A549 (cell line): ENCODE data around the gene APCDD1L. TPM values are rescaled to one million over a fixed set of nuclear protein-coding genes. Genes with fewer than 3 reads are reported as not detected.

Source experiments
- ATAC-seq, 2 experiments: fragments of 200-7000 bp in 1 of 2; fragments of >200 bp in 1 of 2; cut with Nextera tagmentation in 1 of 2; cut with Tn5 transposase in 1 of 2; 3 replicates each; pipeline versions ENCODE4 v1.8.0 to v1.9.1; 2018 to 2020; ENCODE audit warnings: mild to moderate bottlenecking in 1 of 2, moderate library complexity in 1 of 2
- CTCF ChIA-PET: fragments of 300-600 bp; sonication (Branson Sonifier 250); formaldehyde crosslinking; extraction: SDS; loops from one replicate; lab custom pipeline; 2021; ENCODE audit warnings: antibody characterized with exemption, inconsistent platforms; lab: Yijun Ruan, JAX
- POLR2A ChIA-PET: fragments of 350-600 bp; formaldehyde crosslinking; extraction: SDS; loops from one replicate; lab custom pipeline; 2021; ENCODE audit warnings: antibody characterized with exemption, inconsistent platforms; lab: Yijun Ruan, JAX
- DNase-seq, 2 experiments: peaks; one replicate each; pipeline versions ENCODE4 v3.0.0 to v3.0.0-alpha.2; 2011 to 2016; ENCODE audit warnings: low read depth in 1 of 2, low spot score in 1 of 2
- FAIRE-seq: peaks from 2 replicates; lab custom pipeline; 2011; peaks lifted over from hg19 to GRCh38; lab: Jason Lieb, UNC
- H3K27ac ChIP-seq, 2 experiments: fragments of >200 bp; sonication (Bioruptor Twin); formaldehyde crosslinking; 3 replicates each; pipeline ENCODE4 v1.5.1; 2016 to 2017
- H3K4me1 ChIP-seq: fragments of >200 bp; sonication (Bioruptor Twin); formaldehyde crosslinking; 3 replicates; pipeline ENCODE4 v1.6.1; 2016
- H3K4me2 ChIP-seq: fragments of >200 bp; sonication (Bioruptor Twin); formaldehyde crosslinking; 3 replicates; pipeline ENCODE4 v1.6.1; 2016
- H3K4me3 ChIP-seq: fragments of >200 bp; sonication (Bioruptor Twin); formaldehyde crosslinking; 3 replicates; pipeline ENCODE4 v1.5.1; 2016
- H3K9me3 ChIP-seq: fragments of >200 bp; sonication (Bioruptor Twin); formaldehyde crosslinking; 3 replicates; pipeline ENCODE4 v1.6.1; 2016
- BHLHE40 ChIP-seq: IDR thresholded peaks from 2 replicates; pipeline ENCODE4 v1.6.1; 2012; ENCODE audit warnings: low read depth, low read length, inconsistent platforms
- CBX2 ChIP-seq: fragments of 200-600 bp; sonication (generic); IDR thresholded peaks from 2 replicates; pipeline ENCODE4 v1.6.1; 2016; ENCODE audit warnings: low read depth, mild to moderate bottlenecking, borderline replicate concordance
- CEBPB ChIP-seq, 2 experiments: fragments of >200 bp in 1 of 2; sonication (Bioruptor Twin) in 1 of 2; formaldehyde crosslinking in 1 of 2; IDR thresholded peaks; 2 replicates each; pipeline ENCODE4 v1.6.1; 2012 to 2016
- CHD2 ChIP-seq: fragments of 150-350 bp; IDR thresholded peaks from 2 replicates; pipeline ENCODE4 v1.6.1; 2014; ENCODE audit warnings: low read length; ENCODE audit not compliant: partially characterized antibody
- CHD4 ChIP-seq: fragments of 200-600 bp; sonication (generic); IDR thresholded peaks from 2 replicates; pipeline ENCODE4 v1.6.1; 2016; ENCODE audit warnings: antibody characterized with exemption, mild to moderate bottlenecking, borderline replicate concordance
- E2F6 ChIP-seq: IDR thresholded peaks from 2 replicates; pipeline ENCODE4 v1.6.1; 2012; ENCODE audit warnings: low read depth, borderline replicate concordance
- EHF ChIP-seq: fragments of 250-450 bp; sonication (Bioruptor Pico); IDR thresholded peaks from 2 replicates; pipeline ENCODE4 v1.5.0; 2020; ENCODE audit warnings: mild to moderate bottlenecking
- EP300 ChIP-seq, 2 experiments: fragments of >200 bp; sonication (Bioruptor Twin); formaldehyde crosslinking; IDR thresholded peaks; 2 replicates in 1 of 2; 3 replicates in 1 of 2; pipeline ENCODE4 v1.6.1; 2016 to 2017
- ESRRA ChIP-seq: fragments of 150-350 bp; IDR thresholded peaks from 2 replicates; pipeline ENCODE4 v1.6.1; 2014; ENCODE audit warnings: mild to moderate bottlenecking, low read length, borderline replicate concordance
- FOSB ChIP-seq: fragments of 250-450 bp; sonication (Bioruptor Pico); IDR thresholded peaks from 2 replicates; pipeline ENCODE4 v1.5.0; 2020; ENCODE audit warnings: mild to moderate bottlenecking, moderate library complexity
- FOSL2 ChIP-seq, 2 experiments: fragments of 450-650 bp in 1 of 2; fragments of >200 bp in 1 of 2; sonication (Bioruptor Twin) in 1 of 2; formaldehyde crosslinking; IDR thresholded peaks; 2 replicates each; pipeline versions ENCODE4 v1.5.0 to v1.6.1; 2016 to 2020; ENCODE audit warnings: mild to moderate bottlenecking in 1 of 2, moderate library complexity in 1 of 2
- FOXS1 ChIP-seq: fragments of 250-450 bp; sonication (Bioruptor Pico); IDR thresholded peaks from 2 replicates; pipeline ENCODE4 v1.5.0; 2020; ENCODE audit warnings: mild to moderate bottlenecking, moderate library complexity
- HDAC2 ChIP-seq: fragments of 200-600 bp; sonication (generic); IDR thresholded peaks from 2 replicates; pipeline ENCODE4 v1.6.1; 2016
- HOXA7 ChIP-seq: fragments of 250-450 bp; sonication (Bioruptor Pico); IDR thresholded peaks from 2 replicates; pipeline ENCODE4 v1.5.0; 2020; ENCODE audit warnings: mild to moderate bottlenecking, moderate library complexity
- HOXB13 ChIP-seq: fragments of 250-450 bp; sonication (Bioruptor Pico); IDR thresholded peaks from 2 replicates; pipeline ENCODE4 v1.5.0; 2020; ENCODE audit warnings: low read depth, mild to moderate bottlenecking, moderate library complexity
- HOXB5 ChIP-seq: fragments of 250-450 bp; sonication (Bioruptor Pico); IDR thresholded peaks from 2 replicates; pipeline ENCODE4 v1.5.0; 2020; ENCODE audit warnings: mild to moderate bottlenecking, moderate library complexity
- JUN ChIP-seq, 2 experiments: fragments of >200 bp; sonication (Bioruptor Twin); formaldehyde crosslinking; IDR thresholded peaks; 2 replicates in 1 of 2; 3 replicates in 1 of 2; pipeline ENCODE4 v1.6.1; 2016 to 2017
- JUNB ChIP-seq: fragments of >200 bp; sonication (Bioruptor Twin); formaldehyde crosslinking; IDR thresholded peaks from 2 replicates; pipeline ENCODE4 v1.6.1; 2016
- KDM1A ChIP-seq: fragments of 200-600 bp; sonication (generic); IDR thresholded peaks from 2 replicates; pipeline ENCODE4 v1.6.1; 2016; ENCODE audit warnings: low read depth, mild to moderate bottlenecking
- KDM5A ChIP-seq: fragments of 200-600 bp; sonication (generic); IDR thresholded peaks from 2 replicates; pipeline ENCODE4 v1.6.1; 2016; ENCODE audit warnings: antibody characterized with exemption, mild to moderate bottlenecking
- MAZ ChIP-seq: fragments of 150-350 bp; IDR thresholded peaks from 2 replicates; pipeline ENCODE4 v1.6.1; 2014; ENCODE audit warnings: antibody characterized with exemption, low read depth, low read length, borderline replicate concordance
- NFE2L2 ChIP-seq: fragments of 150-350 bp; conservative IDR thresholded peaks from 2 replicates; pipeline ENCODE4 v1.6.1; 2014; ENCODE audit warnings: low read length
- NPAS2 ChIP-seq: fragments of 250-450 bp; sonication (Bioruptor Pico); IDR thresholded peaks from 2 replicates; pipeline ENCODE4 v1.8.0; 2022; ENCODE audit warnings: mild to moderate bottlenecking, moderate library complexity, borderline replicate concordance
- NR3C1 ChIP-seq: fragments of >200 bp; sonication (Bioruptor Twin); formaldehyde crosslinking; IDR thresholded peaks from 3 replicates; pipeline ENCODE4 v1.6.1; 2017
- POLR2A ChIP-seq: IDR thresholded peaks from 2 replicates; pipeline ENCODE4 v1.6.1; 2012; ENCODE audit warnings: mild to moderate bottlenecking, low read length
- RARB ChIP-seq: fragments of 250-450 bp; sonication (Bioruptor Pico); IDR thresholded peaks from 2 replicates; pipeline ENCODE4 v1.8.0; 2021; ENCODE audit warnings: mild to moderate bottlenecking, moderate library complexity
- RCOR1 ChIP-seq: fragments of 150-350 bp; IDR thresholded peaks from 2 replicates; pipeline ENCODE4 v1.6.1; 2014; ENCODE audit warnings: antibody characterized with exemption, low read length, low read depth
- SMC3 ChIP-seq: fragments of >200 bp; sonication (Bioruptor Twin); formaldehyde crosslinking; IDR thresholded peaks from 3 replicates; pipeline ENCODE4 v1.6.1; 2018; ENCODE audit warnings: inconsistent platforms
- SREBF2 ChIP-seq: fragments of 450-650 bp; IDR thresholded peaks from 2 replicates; pipeline ENCODE4 v1.6.1; 2014; ENCODE audit warnings: mild to moderate bottlenecking, moderate library complexity
- TP53 ChIP-seq: fragments of 250-450 bp; sonication (Bioruptor Pico); IDR thresholded peaks from 2 replicates; pipeline ENCODE4 v1.5.0; 2021; ENCODE audit warnings: mild to moderate bottlenecking, moderate library complexity
- ZC3H11A ChIP-seq: fragments of 450-650 bp; IDR thresholded peaks from 2 replicates; pipeline ENCODE4 v1.6.1; 2014; ENCODE audit warnings: antibody characterized with exemption, mild to moderate bottlenecking
- ZSCAN20 ChIP-seq: fragments of 250-450 bp; sonication (Bioruptor Pico); IDR thresholded peaks from 2 replicates; pipeline ENCODE4 v1.8.0; 2022; ENCODE audit warnings: mild to moderate bottlenecking, moderate library complexity
- WGBS: methylation state at CpG from one replicate; pipeline ENCODE4 v1.1.6; 2017; ENCODE audit errors: missing lambda C conversion rate; 5-methylcytosine and 5-hydroxymethylcytosine counted together
- polyA plus RNA-seq, 4 experiments: library from polyadenylated mRNA; depleted of rRNA in 3 of 4; stranded (reverse); fragments of >200 nt; fragmentation: RNase III in 1 of 4; extraction: RNeasy Plus Mini Kit Qiagen cat#74134 plus additional on column Dnase treatment in 1 of 4; gene quantifications; 2 replicates in 3 of 4; 3 replicates in 1 of 4; pipeline ENCODE4 v1.2.3, GENCODE V29; 2011 to 2017
- TF ChIP-seq, protein P1 (sequence below): fragments of 450-650 bp; IDR thresholded peaks from 2 replicates; pipeline ENCODE4 v1.6.1; 2014; ENCODE audit warnings: antibody characterized with exemption

The APCDD1L gene
- polyA plus RNA-seq, 2 of the 4 experiments (the other 2 are of a cell fraction), result not detected

- Histone ChIP-seq H3K27ac (no peak overlapping the region), H3K4me3 (no peak overlapping the region), H3K9me3 (no peaks in the 10 kb centered on the region), H3K4me2 (no peak overlapping the region), H3K4me1 (peaks cover 30% of the 10 kb centered on the region)
- FAIRE-seq, result no peak
- ChIA-PET CTCF (interaction anchor here (0.6 to 2.9 kb wide), 6 partner anchors 9 to 197 kb away, joined by 3 to 12 read pairs (median 3); no protein-coding TSS in a partner anchor), POLR2A (no interaction called here)
- ATAC-seq, result no peak
- WGBS, result 90% methylated on average over 2 of the region's 2 CpGs
- no peak for TF ChIP-seq RARB (CRISPR knock-in tag)
- TF ChIP-seq NPAS2, result no peak
- TF ChIP-seq CHD4, result no peak
- TF ChIP-seq, protein P1, sequence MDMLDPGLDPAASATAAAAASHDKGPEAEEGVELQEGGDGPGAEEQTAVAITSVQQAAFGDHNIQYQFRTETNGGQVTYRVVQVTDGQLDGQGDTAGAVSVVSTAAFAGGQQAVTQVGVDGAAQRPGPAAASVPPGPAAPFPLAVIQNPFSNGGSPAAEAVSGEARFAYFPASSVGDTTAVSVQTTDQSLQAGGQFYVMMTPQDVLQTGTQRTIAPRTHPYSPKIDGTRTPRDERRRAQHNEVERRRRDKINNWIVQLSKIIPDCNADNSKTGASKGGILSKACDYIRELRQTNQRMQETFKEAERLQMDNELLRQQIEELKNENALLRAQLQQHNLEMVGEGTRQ, result no peak
- TF ChIP-seq KDM5A, result no peak
- TF ChIP-seq NFE2L2, result no peak
- no peak for TF ChIP-seq KDM1A
- no peak for TF ChIP-seq HOXB13 (CRISPR knock-in tag)
- no peak for TF ChIP-seq EHF (CRISPR knock-in tag)
- TF ChIP-seq FOSL2 (IDR thresholded peaks at IDR 0.05), result no peak
- no peak for TF ChIP-seq FOSL2 (CRISPR knock-in tag; IDR thresholded peaks at IDR 0.05)
- TF ChIP-seq HDAC2, result no peak
- TF ChIP-seq ZSCAN20 (CRISPR knock-in tag), result no peak
- TF ChIP-seq CBX2, result no peak
- TF ChIP-seq FOXS1, result no peak
- TF ChIP-seq TP53, result no peak
- no peak for TF ChIP-seq ESRRA
- no peak for TF ChIP-seq NR3C1
- no peak for DNase-seq
Observed at GRCh38 chr20:58433029-58433647, 82.1 kb downstream of the APCDD1L start.

DNA sequence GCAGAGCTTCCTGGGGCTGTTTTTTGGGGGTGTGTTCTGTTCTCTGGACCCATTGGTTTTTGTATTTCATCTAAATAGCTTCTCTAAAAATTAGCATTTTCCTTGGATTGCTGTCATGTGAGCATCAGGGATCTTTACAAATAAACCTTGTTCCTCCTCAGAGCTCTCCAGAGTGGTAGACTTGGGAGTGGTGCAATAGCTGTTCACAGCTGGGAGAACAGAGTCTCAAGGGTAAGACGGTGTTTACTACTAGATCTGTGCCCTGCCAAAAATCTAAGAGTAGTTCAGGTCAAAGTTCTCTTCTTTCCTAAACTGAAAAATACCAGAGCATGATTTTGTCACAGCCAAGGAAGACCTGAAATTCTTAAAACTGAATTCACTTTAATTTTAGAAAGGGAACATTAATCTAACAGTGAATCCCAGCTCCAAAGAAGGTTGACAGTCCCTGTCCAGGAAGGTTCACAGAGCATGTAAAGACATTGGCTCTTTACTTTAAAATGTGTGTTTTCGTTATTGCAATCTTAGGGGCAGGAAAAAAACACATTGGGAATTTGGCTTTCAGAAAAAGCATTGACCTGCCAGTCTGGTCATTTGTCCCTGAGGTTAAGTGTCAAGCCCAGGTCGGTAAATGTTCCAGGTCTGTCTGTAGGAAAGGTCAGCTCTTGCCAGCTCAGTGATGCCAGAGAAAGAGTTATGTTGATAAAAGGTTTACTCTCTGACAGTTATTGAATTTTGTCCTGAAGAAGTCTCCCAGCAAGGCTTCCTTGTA, 82.8 kb downstream of the APCDD1L start:
- no peak for ATAC-seq
- no peak for TF ChIP-seq FOSL2 (IDR thresholded peaks at IDR 0.05)
- no peak for TF ChIP-seq FOSL2 (CRISPR knock-in tag; IDR thresholded peaks at IDR 0.05)
- no peak for TF ChIP-seq MAZ
- TF ChIP-seq BHLHE40, result no peak
- TF ChIP-seq CEBPB (IDR thresholded peaks at IDR 0.05), result no peak
- no peak for TF ChIP-seq NPAS2
- no peak for TF ChIP-seq KDM5A
- TF ChIP-seq, all 56 proteins: peak for 0
- WGBS, result 96% methylated on average over 3 of the region's 3 CpGs
- no peak overlapping the region for H3K4me2 ChIP-seq
- no peak for FAIRE-seq
- ChIA-PET CTCF (interaction anchor here (0.7 to 2.9 kb wide), 6 partner anchors 9 to 196 kb away, joined by 3 to 12 read pairs (median 3); no protein-coding TSS in a partner anchor), POLR2A (no interaction called here)
- no peak overlapping the region for H3K27ac ChIP-seq
- no peak overlapping the region for H3K4me3 ChIP-seq
- DNase-seq, result no peak
- H3K4me1 ChIP-seq, result peaks cover 23% of the 10 kb centered on the region
- no peaks in the 10 kb centered on the region for H3K9me3 ChIP-seq

- FAIRE-seq, result no peak
- Histone ChIP-seq H3K27ac (no peak overlapping the region), H3K4me1 (peaks cover 12% of the 10 kb centered on the region), H3K4me2 (no peak overlapping the region), H3K4me3 (no peak overlapping the region), H3K9me3 (no peaks in the 10 kb centered on the region)
- no peak for DNase-seq
- CTCF ChIA-PET, result interaction anchor here (2.9 kb wide), 1 partner anchor 17 kb away, joined by 12 read pairs; no protein-coding TSS in a partner anchor
- TF ChIP-seq SMC3 (no peak), HOXA7 (CRISPR knock-in tag) (no peak), HOXB5 (CRISPR knock-in tag) (no peak), CEBPB (IDR thresholded peaks at IDR 0.05) (no peak), FOSB (no peak), EHF (CRISPR knock-in tag) (no peak), RCOR1 (no peak), EP300 (IDR thresholded peaks at IDR 0.05) (no peak), ZC3H11A (no peak), E2F6 (no peak), POLR2A (no peak), JUN (IDR thresholded peaks at IDR 0.05) (no peak), ESRRA (no peak), FOXS1 (no peak), CHD2 (no peak), JUNB (no peak), SREBF2 (no peak)
- no peak for ATAC-seq
- WGBS, result 97% methylated on average over 2 of the region's 2 CpGs
- POLR2A ChIA-PET, result no interaction called here
Observed at GRCh38 chr20:58431134-58431533, 84.1 kb downstream of the APCDD1L start.
